HG03457 (cell line): Measurements from ENCODE around the gene CAPN6.

Experiments
- ATAC-seq: cut with Tn5 transposase; IDR thresholded peaks from one replicate; pipeline ENCODE4 v1.9.1; 2021; ENCODE audit warnings: moderate number of reproducible peaks; ENCODE audit not compliant: unreplicated experiment

CAPN6 gene

GRCh38 chrX:111207851-111208250 is 62.4 kb downstream of the CAPN6 start:
- ATAC-seq = no peak

GRCh38 chrX:111200327-111200726 is 70.0 kb downstream of the CAPN6 start:
- ATAC-seq = no peak

- no peak for ATAC-seq
Observed at GRCh38 chrX:111199505-111199904, 70.8 kb downstream of the CAPN6 start.
